K562 (cell line): ENCODE measurements around the gene ARRB2. TPM values are rescaled to one million over a fixed set of nuclear protein-coding genes. Genes with fewer than 3 reads are reported as not detected.

ENCODE experiments used
- ATF3 ChIP-seq, 2 experiments: fragments of 450-650 bp in 1 of 2; sonication (generic) in 1 of 2; formaldehyde crosslinking in 1 of 2; IDR thresholded peaks in 1 of 2; conservative IDR thresholded peaks in 1 of 2; 2 replicates each; pipeline versions ENCODE4 v1.6.1 to v1.8.1; 2016 to 2023; ENCODE audit warnings: mild to moderate bottlenecking in 2 of 2, moderate library complexity in 2 of 2, inconsistent platforms in 1 of 2, missing genetic modification reagents in 1 of 2
- CBFB ChIP-seq: sonication (generic); formaldehyde crosslinking; IDR thresholded peaks from 2 replicates; pipeline ENCODE4 v1.4.0; 2020; ENCODE audit warnings: mild to moderate bottlenecking, missing genetic modification reagents
- CBX2 ChIP-seq: fragments of 200-600 bp; sonication (generic); IDR thresholded peaks from one replicate; pipeline ENCODE4 v1.6.1; 2012; ENCODE audit warnings: mild to moderate bottlenecking, low read length, inconsistent platforms; ENCODE audit not compliant: insufficient read depth, poor library complexity, severe bottlenecking
- CEBPG ChIP-seq, 3 experiments: fragments of 200-800 bp in 1 of 3; sonication (Bioruptor generic) in 1 of 3; sonication (generic) in 1 of 3; formaldehyde crosslinking in 1 of 3; IDR thresholded peaks in 2 of 3; conservative IDR thresholded peaks in 1 of 3; 2 replicates each; pipeline versions ENCODE4 v1.6.1 to v1.8.0; 2016 to 2022; ENCODE audit warnings: missing compliant biosample characterization in 2 of 3, missing genetic modification characterization in 2 of 3, mild to moderate bottlenecking in 1 of 3, missing genetic modification reagents in 1 of 3
- CEBPZ ChIP-seq: fragments of 150-350 bp; IDR thresholded peaks from 2 replicates; pipeline ENCODE4 v1.6.1; 2014; ENCODE audit warnings: low read depth, mild to moderate bottlenecking, low read length, borderline replicate concordance
- ETV5 ChIP-seq: sonication (generic); formaldehyde crosslinking; IDR thresholded peaks from 2 replicates; pipeline ENCODE4 v1.4.0; 2020; ENCODE audit warnings: low read depth, mild to moderate bottlenecking, missing genetic modification reagents
- HCFC1 ChIP-seq: IDR thresholded peaks from 2 replicates; pipeline ENCODE4 v1.6.1; 2012; ENCODE audit warnings: low read depth, low read length, improper control_type of control experiment
- HINFP ChIP-seq: fragments of 450-650 bp; conservative IDR thresholded peaks from 2 replicates; pipeline ENCODE4 v1.6.1; 2016; ENCODE audit warnings: missing genetic modification characterization, low read depth, mild to moderate bottlenecking, control low read depth, missing compliant biosample characterization
- PHF8 ChIP-seq: fragments of 200-600 bp; sonication (generic); IDR thresholded peaks from 2 replicates; pipeline ENCODE4 v1.6.1; 2012; ENCODE audit warnings: mixed run types, mild to moderate bottlenecking, inconsistent platforms, low read length, moderate library complexity, borderline replicate concordance
- ZNF395 ChIP-seq: fragments of 200-800 bp; sonication (Bioruptor generic); IDR thresholded peaks from 2 replicates; pipeline ENCODE4 v1.6.1; 2017; ENCODE audit warnings: missing genetic modification characterization, missing compliant biosample characterization
- ZNF518B ChIP-seq: fragments of 250-450 bp; sonication (Bioruptor Pico); IDR thresholded peaks from 2 replicates; pipeline ENCODE4 v1.5.0; 2021; ENCODE audit warnings: mild to moderate bottlenecking, moderate library complexity
- ZNF75A ChIP-seq: fragments of 450-650 bp; formaldehyde crosslinking; IDR thresholded peaks from 2 replicates; pipeline ENCODE4 v1.4.0; 2020; ENCODE audit warnings: mild to moderate bottlenecking
- polyA plus RNA-seq, 8 experiments: library from polyadenylated mRNA; depleted of rRNA in 4 of 8; stranded (reverse) in 5 of 8; unstranded in 3 of 8; fragments of >200 nt; fragmentation: Nextera tagmentation in 2 of 8; fragmentation: Illumina TruSeq in 1 of 8; extraction: Ambion mirVana in 2 of 8; extraction: Trizol in 1 of 8; gene quantifications; 2 replicates each; pipeline versions ENCODE4 v1.2.1 to v1.2.3, GENCODE V29; 2011 to 2014; ENCODE audit warnings: inconsistent platforms in 1 of 8, missing spikeins in 1 of 8
- total RNA-seq, 7 experiments: library from RNA; depleted of rRNA in 6 of 7; stranded (reverse); fragments of >200 nt in 6 of 7; fragmentation: Illumina TruSeq in 2 of 7; extraction: Trizol in 2 of 7; gene quantifications; 2 replicates each; pipeline versions ENCODE4 v1.2.1 to v1.2.3, GENCODE V29; 2011 to 2021; ENCODE audit warnings: low replicate concordance in 1 of 7

The ARRB2 gene
- total and polyA plus RNA-seq, 9 of the 15 experiments (the other 6 are each of a cell fraction or from before 2014, with no cell fraction given): 0.79 to 15.3 (median 8.8) TPM

- no peak for TF ChIP-seq ZNF518B (CRISPR knock-in tag)
- no peak for TF ChIP-seq CBX2
- TF ChIP-seq ATF3 (IDR thresholded peaks at IDR 0.05): peak; percentile 66
- TF ChIP-seq ATF3 (CRISPR knock-in tag; conservative IDR thresholded peaks at IDR 0.05): no peak
- TF ChIP-seq CEBPG (CRISPR knock-in tag; IDR thresholded peaks at IDR 0.05): no peak
- no peak for TF ChIP-seq CEBPG (tag; conservative IDR thresholded peaks at IDR 0.05 in 1 of 2, IDR thresholded peaks at IDR 0.05 in 1 of 2)
- TF ChIP-seq PHF8: no peak
- TF ChIP-seq ZNF75A: no peak
- no peak for TF ChIP-seq CEBPZ
- TF ChIP-seq CBFB (CRISPR knock-in tag): peak; percentile 56; the same call in 1 of the 2 replicates
- TF ChIP-seq ETV5 (CRISPR knock-in tag): no peak
- peak; percentile 66 for TF ChIP-seq ZNF395 (CRISPR knock-in tag)
- TF ChIP-seq HINFP: no peak
- TF ChIP-seq HCFC1: no peak
Measured at GRCh38 chr17:4721203-4722135, 11.0 kb downstream of the ARRB2 start (continued).
